SU-DHL-6 (cell line): ENCODE results near the gene SPRED2.

Experiments
- H2AFZ ChIP-seq: fragments of 200-600 bp; sonication (generic); 2 replicates; pipeline ENCODE4 v1.6.1; 2014; ENCODE audit warnings: low read depth, mild to moderate bottlenecking, moderate library complexity, mixed read lengths, antibody characterized with exemption, low read length; ENCODE audit not compliant: severe bottlenecking
- H3F3A ChIP-seq: fragments of 200-600 bp; shearing (Covaris generic); 2 replicates; pipeline ENCODE4 v1.6.0; 2016; ENCODE audit warnings: antibody characterized with exemption, mild to moderate bottlenecking; ENCODE audit not compliant: insufficient read depth
- H3K27ac ChIP-seq: fragments of 200-600 bp; sonication (generic); 2 replicates; pipeline ENCODE4 v1.5.1; 2016; ENCODE audit warnings: low read depth, mild to moderate bottlenecking, low read length, moderate library complexity, mixed read lengths
- H3K27me3 ChIP-seq: fragments of 200-600 bp; sonication (generic), shearing (Covaris generic); 2 replicates; pipeline ENCODE4 v1.6.0; 2014; ENCODE audit warnings: mild to moderate bottlenecking, low read length
- H3K36me3 ChIP-seq: fragments of 200-600 bp; sonication (generic); 2 replicates; pipeline ENCODE4 v1.6.1; 2014; ENCODE audit warnings: mild to moderate bottlenecking, low read length, mixed read lengths
- H3K4me2 ChIP-seq: fragments of 300-600, 200-600 bp; shearing (Covaris generic), sonication (generic); 2 replicates; pipeline ENCODE4 v1.6.0; 2014; ENCODE audit warnings: low read length, low read depth, mild to moderate bottlenecking; ENCODE audit not compliant: poor library complexity, severe bottlenecking
- H3K4me3 ChIP-seq: fragments of 200-600 bp; sonication (generic); 2 replicates; pipeline ENCODE4 v1.5.1; 2014; ENCODE audit warnings: antibody characterized with exemption, low read length, mild to moderate bottlenecking, mixed read lengths; ENCODE audit not compliant: insufficient read depth, poor library complexity, severe bottlenecking
- H3K79me2 ChIP-seq: fragments of 200-600 bp; sonication (generic); 2 replicates; pipeline ENCODE4 v1.6.1; 2014; ENCODE audit warnings: mild to moderate bottlenecking, low read length, moderate library complexity; ENCODE audit not compliant: insufficient read depth
- H3K9ac ChIP-seq: fragments of 200-600 bp; sonication (generic); 2 replicates; pipeline ENCODE4 v1.7.0; 2014; ENCODE audit warnings: mild to moderate bottlenecking, low read length
- H3K9me2 ChIP-seq: fragments of 200-600 bp; sonication (generic); replicated peaks from 2 replicates; pipeline ENCODE4 v1.6.1; 2014; ENCODE audit warnings: low read length; ENCODE audit not compliant: insufficient read depth
- H3K9me3 ChIP-seq: fragments of 200-600 bp; sonication (generic); 2 replicates; pipeline ENCODE4 v1.6.1; 2014; ENCODE audit warnings: low read length, mixed read lengths; ENCODE audit not compliant: insufficient read depth
- H4K20me1 ChIP-seq: fragments of 200-600 bp; sonication (generic); 2 replicates; pipeline ENCODE4 v1.6.1; 2014; ENCODE audit warnings: low read depth, mild to moderate bottlenecking, antibody characterized with exemption, low read length, moderate library complexity, mixed read lengths
- CTCF ChIP-seq: fragments of 200-600 bp; sonication (generic); IDR thresholded peaks from one replicate; pipeline ENCODE4 v1.5.1; 2017; ENCODE audit warnings: antibody characterized with exemption, mild to moderate bottlenecking, low read length, moderate library complexity; ENCODE audit not compliant: insufficient read depth, poor library complexity, severe bottlenecking
- EZH2phosphoT487 ChIP-seq: fragments of 200-600 bp; sonication (generic), shearing (Covaris generic); conservative IDR thresholded peaks from 2 replicates; pipeline ENCODE4 v1.6.1; 2018; ENCODE audit warnings: mild to moderate bottlenecking, antibody characterized with exemption, low read length, moderate library complexity, mixed read lengths

The SPRED2 gene

GRCh38 chr2:65431421-65432226 lies 775 bp downstream of the SPRED2 start:
- Histone ChIP-seq H3K9ac (peak overlapping the region; percentile 83), H3K27me3 (no peaks in the 10 kb centered on the region), H3K79me2 (peaks cover 49% of the 10 kb centered on the region), H3F3A (peaks cover 25% of the 10 kb centered on the region), H3K9me3 (no peaks in the 10 kb centered on the region), H2AFZ (peak overlapping the region; percentile 77), H3K4me3 (peak overlapping the region; percentile 92), H3K4me2 (peak overlapping the region; percentile 59), H4K20me1 (peaks cover 28% of the 10 kb centered on the region), H3K27ac (peak overlapping the region; percentile 84), H3K36me3 (peaks cover 6% of the 10 kb centered on the region; the same call in 1 of the 2 replicates), H3K9me2 (no peaks in the 10 kb centered on the region)
- no peak for TF ChIP-seq EZH2phosphoT487
- no peak for TF ChIP-seq CTCF

GRCh38 chr2:65430603-65431420 lies 1.6 kb downstream of the SPRED2 start:
- H3K9ac ChIP-seq, result peak overlapping the region; percentile 83
- no peaks in the 10 kb centered on the region for H3K27me3 ChIP-seq
- no peaks in the 10 kb centered on the region for H3K9me2 ChIP-seq
- TF ChIP-seq CTCF, result no peak
- peaks cover 33% of the 10 kb centered on the region for H4K20me1 ChIP-seq
- peak overlapping the region; percentile 59 for H3K4me2 ChIP-seq
- H3K9me3 ChIP-seq, result no peaks in the 10 kb centered on the region
- peaks cover 23% of the 10 kb centered on the region for H3F3A ChIP-seq
- H2AFZ ChIP-seq, result no peak overlapping the region
- peaks cover 9% of the 10 kb centered on the region; the same call in 1 of the 2 replicates for H3K36me3 ChIP-seq
- peak overlapping the region; percentile 84 for H3K27ac ChIP-seq
- peak overlapping the region; percentile 92 for H3K4me3 ChIP-seq
- H3K79me2 ChIP-seq, result peaks cover 58% of the 10 kb centered on the region

GRCh38 chr2:65429786-65430602 lies 2.4 kb downstream of the SPRED2 start:
- peaks cover 66% of the 10 kb centered on the region for H3K79me2 ChIP-seq
- peak overlapping the region; percentile 59 for H3K4me2 ChIP-seq
- H3K9me3 ChIP-seq, result no peaks in the 10 kb centered on the region
- no peaks in the 10 kb centered on the region for H3K9me2 ChIP-seq
- peaks cover 17% of the 10 kb centered on the region for H3F3A ChIP-seq
- peak overlapping the region; percentile 84 for H3K27ac ChIP-seq
- H3K36me3 ChIP-seq, result peaks cover 9% of the 10 kb centered on the region; the same call in 1 of the 2 replicates
- TF ChIP-seq EZH2phosphoT487, result no peak
- TF ChIP-seq CTCF, result no peak
- peaks cover 39% of the 10 kb centered on the region for H4K20me1 ChIP-seq
- H2AFZ ChIP-seq, result no peak overlapping the region
- H3K9ac ChIP-seq, result peak overlapping the region; percentile 83
- peak overlapping the region; percentile 92 for H3K4me3 ChIP-seq
- no peaks in the 10 kb centered on the region for H3K27me3 ChIP-seq
